HepG2 (cell line): Measurements from ENCODE around the gene CELF2. TPM values are rescaled to one million over a fixed set of nuclear protein-coding genes. Genes with fewer than 3 reads are reported as not detected.

Source experiments
- ATAC-seq: fragments of 200-7000 bp; cut with Tn5 transposase; 3 replicates; pipeline ENCODE4 v1.9.1; 2020; ENCODE audit warnings: mild to moderate bottlenecking, moderate library complexity
- BruUV-seq: library from RNA; stranded (reverse); fragments of 400-500 nt; replicated peaks from 2 replicates; lab custom pipeline; 2021; lab: Mats Ljungman, UMichigan
- CTCF ChIA-PET: fragments of 300-600 bp; formaldehyde crosslinking; extraction: SDS; loops from one replicate; lab custom pipeline; 2021; ENCODE audit warnings: low total read pairs, inconsistent platforms, low intra/inter-chr PET ratio; lab: Yijun Ruan, JAX
- POLR2A ChIA-PET: fragments of 350-600 bp; sonication (Branson Sonifier 250); formaldehyde crosslinking; loops from one replicate; lab custom pipeline; 2020; ENCODE audit warnings: antibody characterized with exemption, inconsistent platforms; lab: Yijun Ruan, JAX
- DNase-seq: peaks from one replicate; pipeline ENCODE4 v3.0.0-alpha.2; 2015; ENCODE audit warnings: low spot score
- FAIRE-seq: peaks from 3 replicates; lab custom pipeline; 2011; peaks lifted over from hg19 to GRCh38; lab: Jason Lieb, UNC
- H2AFZ ChIP-seq: one replicate; pipeline ENCODE4 v1.6.1; 2011; ENCODE audit warnings: low read length, inconsistent platforms
- H3K27ac ChIP-seq: fragments of 300-600 bp; 3 replicates; pipeline ENCODE4 v1.8.0; 2011; ENCODE audit warnings: mixed run types, mild to moderate bottlenecking, mixed read lengths, low read length, inconsistent platforms; ENCODE audit not compliant: insufficient read depth; ENCODE audit errors: extremely low read length
- H3K27me3 ChIP-seq, 2 experiments: fragments of 200-600 bp in 1 of 2; 2 replicates in 1 of 2; 3 replicates in 1 of 2; pipeline versions ENCODE4 v1.6.0 to v1.8.0; 2011; ENCODE audit warnings: low read length in 2 of 2, mild to moderate bottlenecking in 2 of 2, moderate library complexity in 2 of 2, inconsistent platforms in 1 of 2; ENCODE audit not compliant: insufficient read depth in 2 of 2, control insufficient read depth in 1 of 2
- H3K36me3 ChIP-seq, 2 experiments: fragments of 200-600 bp in 1 of 2; replicated peaks in 1 of 2; 2 replicates in 1 of 2; 3 replicates in 1 of 2; pipeline versions ENCODE4 v1.5.1 to v1.8.0; 2011; ENCODE audit warnings: low read length in 2 of 2, inconsistent platforms in 1 of 2; ENCODE audit not compliant: insufficient read depth in 2 of 2, control insufficient read depth in 1 of 2
- H3K4me1 ChIP-seq: 2 replicates; pipeline ENCODE4 v1.5.1; 2012; ENCODE audit warnings: low read length, inconsistent platforms; ENCODE audit not compliant: insufficient read depth
- H3K4me2 ChIP-seq: 2 replicates; pipeline ENCODE4 v1.6.0; 2011; ENCODE audit warnings: low read depth, low read length, inconsistent platforms
- H3K4me3 ChIP-seq, 3 experiments: fragments of 200-600 bp in 1 of 3; sonication (generic), shearing (Covaris generic) in 1 of 3; replicated peaks in 1 of 3; 2 replicates each; pipeline ENCODE4 v1.5.1; 2011 to 2016; ENCODE audit warnings: low read length in 3 of 3, inconsistent platforms in 2 of 3, low read depth in 2 of 3, mild to moderate bottlenecking in 2 of 3, control low read depth in 1 of 3, mixed read lengths in 1 of 3; ENCODE audit not compliant: insufficient read depth in 1 of 3
- H3K79me2 ChIP-seq: one replicate; pipeline ENCODE4 v1.6.1; 2011; ENCODE audit warnings: low read length, inconsistent platforms; ENCODE audit not compliant: insufficient read depth
- H3K9ac ChIP-seq: 2 replicates; pipeline ENCODE4 v1.6.0; 2011; ENCODE audit warnings: mild to moderate bottlenecking, low read depth, low read length, inconsistent platforms; ENCODE audit not compliant: insufficient read depth
- H3K9me3 ChIP-seq: 2 replicates; pipeline ENCODE4 v1.5.1; 2012; ENCODE audit warnings: mild to moderate bottlenecking, low read length
- H4K20me1 ChIP-seq: 2 replicates; pipeline ENCODE4 v1.6.0; 2011; ENCODE audit warnings: inconsistent platforms, mild to moderate bottlenecking, low read length, moderate library complexity; ENCODE audit not compliant: insufficient read depth
- DPF2 ChIP-seq: sonication (generic); formaldehyde crosslinking; IDR thresholded peaks from 2 replicates; pipeline ENCODE4 v1.4.0; 2020; ENCODE audit warnings: mild to moderate bottlenecking, low read depth, missing genetic modification reagents, borderline replicate concordance
- ELF1 ChIP-seq: sonication (generic); formaldehyde crosslinking; IDR thresholded peaks from 2 replicates; pipeline ENCODE4 v1.4.0; 2020; ENCODE audit warnings: missing genetic modification reagents
- MIER2 ChIP-seq: IDR thresholded peaks from 2 replicates; pipeline ENCODE4 v1.6.1; 2016; ENCODE audit warnings: missing biosample characterization, missing genetic modification reagents
- NR2C2 ChIP-seq: sonication (generic); formaldehyde crosslinking; IDR thresholded peaks from 2 replicates; pipeline ENCODE4 v1.4.0; 2020; ENCODE audit warnings: missing genetic modification reagents, mild to moderate bottlenecking, moderate library complexity, borderline replicate concordance
- REST ChIP-seq, 2 experiments: IDR thresholded peaks; 2 replicates each; pipeline ENCODE4 v1.6.1; 2011 to 2012; ENCODE audit warnings: low read length in 2 of 2, borderline replicate concordance in 1 of 2, low read depth in 1 of 2, mild to moderate bottlenecking in 1 of 2, moderate library complexity in 1 of 2
- SOX13 ChIP-seq, 3 experiments: fragments of 450-650 bp in 1 of 3; sonication (generic) in 1 of 3; formaldehyde crosslinking in 1 of 3; IDR thresholded peaks in 2 of 3; conservative IDR thresholded peaks in 1 of 3; 2 replicates each; pipeline versions ENCODE4 v1.5.0 to v1.6.1; 2016 to 2020; ENCODE audit warnings: antibody characterized with exemption in 1 of 3, mild to moderate bottlenecking in 1 of 3, missing compliant biosample characterization in 1 of 3, missing genetic modification reagents in 1 of 3, moderate library complexity in 1 of 3
- TCF7 ChIP-seq: sonication (generic); IDR thresholded peaks from 2 replicates; pipeline ENCODE4 v1.6.1; 2016; ENCODE audit warnings: antibody characterized with exemption, low read depth
- ZNF33B ChIP-seq: sonication (generic); formaldehyde crosslinking; IDR thresholded peaks from 2 replicates; pipeline ENCODE4 v1.5.1; 2020; ENCODE audit warnings: mild to moderate bottlenecking, missing genetic modification reagents
- ZNF431 ChIP-seq: sonication (generic); formaldehyde crosslinking; IDR thresholded peaks from 2 replicates; pipeline ENCODE4 v1.9.0; 2022; ENCODE audit warnings: missing genetic modification reagents, low read depth, mild to moderate bottlenecking, borderline replicate concordance
- WGBS: methylation state at CpG from one replicate; pipeline ENCODE4 v1.1.6; 2017; ENCODE audit warnings: low lambda C conversion rate; 5-methylcytosine and 5-hydroxymethylcytosine counted together
- in situ Hi-C: cut with HindIII; loops from 2 replicates; pipeline ENCODE4 v1.10.0; 2017; ENCODE audit warnings: low pct_unique_long_range_greater_than_20kb; ENCODE audit not compliant: extremely low pct_ligation_motif_present
- intact Hi-C: fragments of 100-400 bp; cut with micrococcal nuclease; formaldehyde crosslinking; loops from one replicate; pipeline ENCODE4 v1.10.0; 2022; ENCODE audit not compliant: unreplicated experiment
- polyA plus RNA-seq, 8 experiments: library from polyadenylated mRNA; depleted of rRNA in 3 of 8; stranded (reverse) in 7 of 8; unstranded in 1 of 8; fragments of >200 nt; fragmentation: Illumina TruSeq in 4 of 8; extraction: Trizol in 4 of 8; gene quantifications; 2 replicates each; pipeline versions ENCODE4 v1.2.1 to v1.2.3, GENCODE V29; 2011 to 2016; ENCODE audit warnings: low read depth in 4 of 8, missing spikeins in 1 of 8, mixed read lengths in 1 of 8; ENCODE audit not compliant: insufficient read depth in 1 of 8
- total RNA-seq, 5 experiments: library from RNA; depleted of rRNA; stranded (reverse); fragments of >200 nt; fragmentation: Illumina TruSeq; extraction: Trizol; gene quantifications; 2 replicates each; pipeline ENCODE4 v1.2.3, GENCODE V29; 2016; ENCODE audit warnings: low read depth in 1 of 5

Gene CELF2
- total and polyA plus RNA-seq, 2 of the 13 experiments (the other 11 are each of a cell fraction or from before 2014, with no cell fraction given), result not detected

- no peaks in the 10 kb centered on the region for H3K4me1 ChIP-seq
- 9% methylated on average over 4 of the region's 4 CpGs for WGBS
- no TSS peak for BruUV-seq
- FAIRE-seq (no peak), ATAC-seq (no peak), DNase-seq (no peak)
- intact Hi-C loops, result no loop called here
- H3K4me2 ChIP-seq, result no peak overlapping the region
- no peaks in the 10 kb centered on the region for H4K20me1 ChIP-seq
- no peaks in the 10 kb centered on the region; a peak in 1 of 5 replicates for H3K27me3 ChIP-seq
- H3K79me2 ChIP-seq, result no peaks in the 10 kb centered on the region
- TF ChIP-seq REST (IDR thresholded peaks at IDR 0.05; ENCODE audit: borderline replicate concordance in 1 of 2, low read depth in 1 of 2, low read length in 2 of 2) (no peak), MIER2 (no peak), ZNF33B (no peak), NR2C2 (CRISPR knock-in tag) (no peak), TCF7 (no peak), DPF2 (no peak), SOX13 (IDR thresholded peaks at IDR 0.05) (no peak), SOX13 (CRISPR knock-in tag; conservative IDR thresholded peaks at IDR 0.05 in 1 of 2, IDR thresholded peaks at IDR 0.05 in 1 of 2) (no peak), ZNF431 (CRISPR knock-in tag) (no peak), ELF1 (no peak)
- ChIA-PET POLR2A (no interaction called here), CTCF (no interaction called here)
- H2AFZ ChIP-seq, result no peak overlapping the region
- H3K4me3 ChIP-seq, result no peak overlapping the region
- in situ Hi-C loops, result no loop called here
- no peak overlapping the region for H3K27ac ChIP-seq
- no peaks in the 10 kb centered on the region for H3K9me3 ChIP-seq
- H3K9ac ChIP-seq, result no peak overlapping the region
- no peaks in the 10 kb centered on the region for H3K36me3 ChIP-seq
Observed at GRCh38 chr10:11074536-11075267, 57.0 kb downstream of the CELF2 start.
